GM12878 (cell line): ENCODE measurements around the gene NTN1. TPM values are rescaled to one million over a fixed set of nuclear protein-coding genes. Genes with fewer than 3 reads are reported as not detected.
A peak's percentile ranks its signal among the peaks of the same experiment; 100 is the strongest.

ENCODE experiments used
- ATF3 ChIP-seq: IDR thresholded peaks from 2 replicates; pipeline ENCODE4 v1.6.1; 2011; ENCODE audit warnings: low read depth, mild to moderate bottlenecking, low read length, moderate library complexity, borderline replicate concordance; ENCODE audit errors: extremely low read depth
- FOS ChIP-seq: IDR thresholded peaks from 3 replicates; pipeline ENCODE4 v1.6.1; 2011; ENCODE audit warnings: borderline replicate concordance; ENCODE audit not compliant: insufficient read length; ENCODE audit errors: extremely low read depth
- IKZF2 ChIP-seq, 2 experiments: fragments of 450-650 bp; IDR thresholded peaks; 2 replicates each; pipeline ENCODE4 v1.6.1; 2017; ENCODE audit warnings: mild to moderate bottlenecking in 2 of 2, moderate library complexity in 2 of 2
- PAX5 ChIP-seq: IDR thresholded peaks from 2 replicates; pipeline ENCODE4 v1.6.1; 2011; ENCODE audit warnings: low read depth, low read length, borderline replicate concordance
- RFX5 ChIP-seq: IDR thresholded peaks from 2 replicates; pipeline ENCODE4 v1.6.1; 2011; ENCODE audit warnings: low read depth, low read length, improper control_type of control experiment
- SMARCA5 ChIP-seq: fragments of 450-650 bp; IDR thresholded peaks from 2 replicates; pipeline ENCODE4 v1.6.1; 2017; ENCODE audit warnings: mild to moderate bottlenecking
- TCF12 ChIP-seq: IDR thresholded peaks from 2 replicates; pipeline ENCODE4 v1.6.1; 2011; ENCODE audit warnings: low read depth, mild to moderate bottlenecking, low read length
- polyA plus RNA-seq, 11 experiments: library from polyadenylated mRNA; depleted of rRNA in 4 of 11; unstranded in 6 of 11; stranded (reverse) in 5 of 11; fragments of >200 nt; fragmentation: Nextera tagmentation in 4 of 11; fragmentation: Illumina TruSeq in 1 of 11; extraction: Ambion mirVana in 4 of 11; extraction: Trizol in 1 of 11; gene quantifications; 1 replicate in 1 of 11; 2 replicates in 10 of 11; pipeline versions ENCODE4 v1.2.1 to v1.2.3, GENCODE V29; 2011 to 2016; ENCODE audit warnings: inconsistent platforms in 2 of 11, missing spikeins in 2 of 11, low read depth in 1 of 11
- total RNA-seq, 4 experiments: library from RNA; depleted of rRNA in 3 of 4; stranded (reverse); fragments of >200 nt in 3 of 4; fragmentation: Illumina TruSeq in 1 of 4; extraction: Trizol in 1 of 4; gene quantifications; 2 replicates each; pipeline versions ENCODE4 v1.2.1 to v1.2.3, GENCODE V29; 2013 to 2021
- TF ChIP-seq, protein P1 (sequence below): IDR thresholded peaks from 2 replicates; pipeline ENCODE4 v1.6.1; 2012; ENCODE audit warnings: low read depth, low read length, improper control_type of control experiment
- TF ChIP-seq, protein P2 (sequence below): fragments of 450-650 bp; IDR thresholded peaks from 2 replicates; pipeline ENCODE4 v1.6.1; 2017; ENCODE audit warnings: antibody characterized with exemption, mild to moderate bottlenecking, moderate library complexity

Gene NTN1
- total and polyA plus RNA-seq, 10 of the 15 experiments (the other 5 are each of a cell fraction or from before 2014, with no cell fraction given): 0.02 to 0.89 (median 0.35) TPM

DNA sequence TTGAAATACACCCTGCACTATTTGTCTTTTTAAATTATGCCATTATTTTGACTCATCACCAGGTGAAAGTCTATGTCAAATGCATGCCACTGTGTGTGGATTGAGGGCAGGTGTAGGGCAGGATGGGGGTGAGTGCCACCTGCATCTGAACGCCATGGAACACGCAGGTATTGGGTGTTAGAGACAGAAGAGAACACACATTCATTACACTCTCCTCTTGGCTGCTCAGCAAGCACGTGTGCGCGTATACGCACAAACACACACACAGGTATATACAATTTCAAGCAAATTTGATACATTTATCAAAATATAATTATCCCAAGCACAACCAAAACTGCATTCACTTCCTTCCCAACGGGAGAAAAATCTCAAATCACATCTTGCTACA, 268.9 kb downstream of the NTN1 start (continued):
- no peak for TF ChIP-seq FOS
- TF ChIP-seq IKZF2 (IDR thresholded peaks at IDR 0.05): 0 out of 4 replicates have a peak, but pooled peaks of 1 of the 2 experiments have one; percentile 1
- no peak for TF ChIP-seq PAX5
- TF ChIP-seq SMARCA5: 0 out of 2 replicates have a peak, but pooled peaks have one; percentile 69
- no peak for TF ChIP-seq ATF3
- TF ChIP-seq RFX5: no peak
- TF ChIP-seq, protein P1, sequence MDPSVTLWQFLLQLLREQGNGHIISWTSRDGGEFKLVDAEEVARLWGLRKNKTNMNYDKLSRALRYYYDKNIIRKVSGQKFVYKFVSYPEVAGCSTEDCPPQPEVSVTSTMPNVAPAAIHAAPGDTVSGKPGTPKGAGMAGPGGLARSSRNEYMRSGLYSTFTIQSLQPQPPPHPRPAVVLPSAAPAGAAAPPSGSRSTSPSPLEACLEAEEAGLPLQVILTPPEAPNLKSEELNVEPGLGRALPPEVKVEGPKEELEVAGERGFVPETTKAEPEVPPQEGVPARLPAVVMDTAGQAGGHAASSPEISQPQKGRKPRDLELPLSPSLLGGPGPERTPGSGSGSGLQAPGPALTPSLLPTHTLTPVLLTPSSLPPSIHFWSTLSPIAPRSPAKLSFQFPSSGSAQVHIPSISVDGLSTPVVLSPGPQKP: no peak
- TF ChIP-seq, protein P2, sequence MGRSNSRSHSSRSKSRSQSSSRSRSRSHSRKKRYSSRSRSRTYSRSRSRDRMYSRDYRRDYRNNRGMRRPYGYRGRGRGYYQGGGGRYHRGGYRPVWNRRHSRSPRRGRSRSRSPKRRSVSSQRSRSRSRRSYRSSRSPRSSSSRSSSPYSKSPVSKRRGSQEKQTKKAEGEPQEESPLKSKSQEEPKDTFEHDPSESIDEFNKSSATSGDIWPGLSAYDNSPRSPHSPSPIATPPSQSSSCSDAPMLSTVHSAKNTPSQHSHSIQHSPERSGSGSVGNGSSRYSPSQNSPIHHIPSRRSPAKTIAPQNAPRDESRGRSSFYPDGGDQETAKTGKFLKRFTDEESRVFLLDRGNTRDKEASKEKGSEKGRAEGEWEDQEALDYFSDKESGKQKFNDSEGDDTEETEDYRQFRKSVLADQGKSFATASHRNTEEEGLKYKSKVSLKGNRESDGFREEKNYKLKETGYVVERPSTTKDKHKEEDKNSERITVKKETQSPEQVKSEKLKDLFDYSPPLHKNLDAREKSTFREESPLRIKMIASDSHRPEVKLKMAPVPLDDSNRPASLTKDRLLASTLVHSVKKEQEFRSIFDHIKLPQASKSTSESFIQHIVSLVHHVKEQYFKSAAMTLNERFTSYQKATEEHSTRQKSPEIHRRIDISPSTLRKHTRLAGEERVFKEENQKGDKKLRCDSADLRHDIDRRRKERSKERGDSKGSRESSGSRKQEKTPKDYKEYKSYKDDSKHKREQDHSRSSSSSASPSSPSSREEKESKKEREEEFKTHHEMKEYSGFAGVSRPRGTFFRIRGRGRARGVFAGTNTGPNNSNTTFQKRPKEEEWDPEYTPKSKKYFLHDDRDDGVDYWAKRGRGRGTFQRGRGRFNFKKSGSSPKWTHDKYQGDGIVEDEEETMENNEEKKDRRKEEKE: no peak
- TF ChIP-seq TCF12: no peak
